Stimulated activated effector memory CD8-positive, alpha-beta T cell treated with anti-CD3 and anti-CD28 coated beads, Interleukin-12 subunit alpha, Interleukin-12 subunit beta, amount 100 ng/mL, for 72 hours (primary cell): ENCODE results near the gene WTAP.
"Not testable (repeated sequence)": the region's sequence is repeated elsewhere in the genome, so short reads cannot be mapped to it uniquely, and the experiment has no call there.

Experiments used
- ATAC-seq: fragments of 150-1000 bp; cut with Tn5 transposase; 2 replicates; pipeline ENCODE4 v1.10.0; 2021
- DNase-seq, 2 donors: peaks; one replicate each; pipeline ENCODE4 v3.0.0; 2021 to 2022; ENCODE audit warnings: low spot score in 2 of 2
- H3K27ac Mint-ChIP-seq: one replicate; pipeline ENCODE4 v1.8.0; 2022; ENCODE audit warnings: mild to moderate bottlenecking, mixed read lengths
- H3K36me3 Mint-ChIP-seq: one replicate; pipeline ENCODE4 v1.8.0; 2022; ENCODE audit warnings: mild to moderate bottlenecking, mixed read lengths
- H3K4me1 Mint-ChIP-seq: one replicate; pipeline ENCODE4 v1.8.0; 2022; ENCODE audit warnings: mixed read lengths
- H3K4me3 Mint-ChIP-seq: one replicate; pipeline ENCODE4 v1.8.0; 2022; ENCODE audit warnings: mild to moderate bottlenecking, mixed read lengths
- H3K9me3 Mint-ChIP-seq: one replicate; pipeline ENCODE4 v1.8.0; 2022; ENCODE audit warnings: mixed read lengths

WTAP gene

DNA sequence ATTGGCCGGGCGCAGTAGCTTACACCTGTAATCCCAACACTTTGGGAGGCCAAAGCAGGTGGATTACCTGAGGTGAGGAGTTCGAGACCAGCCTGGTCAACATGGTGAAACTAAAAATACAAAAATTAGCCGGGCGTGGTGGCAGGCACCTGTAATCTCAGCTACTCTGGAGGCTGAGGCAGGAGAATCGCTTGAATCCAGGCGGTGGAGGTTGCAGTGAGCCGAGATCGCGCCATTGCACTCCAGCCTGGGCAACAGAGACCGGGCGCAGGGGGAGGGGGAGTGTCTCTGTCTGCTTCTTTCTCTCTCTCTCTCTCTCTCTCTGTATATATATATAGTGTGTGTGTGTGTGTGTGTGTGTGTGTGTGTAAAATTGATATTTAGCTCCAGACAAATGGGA, 5.2 kb downstream of the WTAP start:
- not testable (repeated sequence) for ATAC-seq, DNase-seq, H3K9me3 Mint-ChIP-seq
- peaks cover 88% of the 10 kb centered on the region for H3K36me3 Mint-ChIP-seq
- H3K4me1 Mint-ChIP-seq, result peaks cover 31% of the 10 kb centered on the region
- H3K4me3 Mint-ChIP-seq, result peak overlapping the region; percentile 17
- peak overlapping the region; percentile 23 for H3K27ac Mint-ChIP-seq

GRCh38 chr6:159733395-159733794, 6.1 kb downstream of the WTAP start:
- H3K9me3 Mint-ChIP-seq, DNase-seq: not testable (repeated sequence)
- peaks cover 89% of the 10 kb centered on the region for H3K36me3 Mint-ChIP-seq
- peaks cover 39% of the 10 kb centered on the region for H3K4me1 Mint-ChIP-seq
- peak overlapping the region; percentile 17 for H3K4me3 Mint-ChIP-seq
- H3K27ac Mint-ChIP-seq, result peak overlapping the region; percentile 23
- ATAC-seq, result peak; percentile 32

- no peak overlapping the region for H3K27ac Mint-ChIP-seq
- peaks cover 90% of the 10 kb centered on the region for H3K36me3 Mint-ChIP-seq
- DNase-seq, result no peak
- no peak for ATAC-seq
- H3K9me3 Mint-ChIP-seq, result no peaks in the 10 kb centered on the region
- peaks cover 28% of the 10 kb centered on the region for H3K4me1 Mint-ChIP-seq
- no peak overlapping the region for H3K4me3 Mint-ChIP-seq
These were observed 9.6 kb downstream of the WTAP start for GRCh38 chr6:159736908-159737307.

GRCh38 chr6:159739341-159739740, 12.0 kb downstream of the WTAP start:
- no peak overlapping the region for H3K27ac Mint-ChIP-seq
- peaks cover 95% of the 10 kb centered on the region for H3K36me3 Mint-ChIP-seq
- peaks cover 14% of the 10 kb centered on the region for H3K4me1 Mint-ChIP-seq
- H3K4me3 Mint-ChIP-seq, result no peak overlapping the region
- DNase-seq, result no peak
- H3K9me3 Mint-ChIP-seq, result no peaks in the 10 kb centered on the region
- no peak for ATAC-seq

DNA sequence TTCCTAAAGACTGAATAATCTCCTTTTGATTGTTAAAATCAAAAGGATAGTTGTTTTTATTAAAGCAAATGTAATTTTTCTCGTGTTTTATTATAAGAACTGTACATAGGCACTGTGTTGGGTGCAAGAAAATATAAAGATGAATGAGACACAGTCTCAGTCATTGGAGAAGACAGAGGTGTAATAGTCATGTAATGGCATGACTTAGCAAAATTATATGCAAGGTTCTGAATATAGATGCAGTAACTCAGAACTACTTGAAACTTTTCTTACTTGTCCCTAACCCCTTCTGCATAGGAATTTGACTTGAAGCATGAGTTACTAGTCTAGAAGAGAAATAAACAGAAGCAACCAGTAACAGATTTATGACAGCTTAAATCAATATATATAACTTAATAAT, 14.9 kb downstream of the WTAP start:
- Mint-ChIP-seq H3K4me3 (no peak overlapping the region), H3K36me3 (peaks cover 100% of the 10 kb centered on the region), H3K27ac (peak overlapping the region; percentile 71), H3K4me1 (peaks cover 25% of the 10 kb centered on the region), H3K9me3 (no peaks in the 10 kb centered on the region)
- no peak for ATAC-seq
- DNase-seq, result no peak

GRCh38 chr6:159745081-159745480, 17.8 kb downstream of the WTAP start:
- Mint-ChIP-seq H3K27ac (peak overlapping the region; percentile 20), H3K9me3 (no peaks in the 10 kb centered on the region), H3K36me3 (peaks cover 100% of the 10 kb centered on the region), H3K4me3 (no peak overlapping the region), H3K4me1 (peaks cover 16% of the 10 kb centered on the region)
- no peak for ATAC-seq
- no peak for DNase-seq

DNA sequence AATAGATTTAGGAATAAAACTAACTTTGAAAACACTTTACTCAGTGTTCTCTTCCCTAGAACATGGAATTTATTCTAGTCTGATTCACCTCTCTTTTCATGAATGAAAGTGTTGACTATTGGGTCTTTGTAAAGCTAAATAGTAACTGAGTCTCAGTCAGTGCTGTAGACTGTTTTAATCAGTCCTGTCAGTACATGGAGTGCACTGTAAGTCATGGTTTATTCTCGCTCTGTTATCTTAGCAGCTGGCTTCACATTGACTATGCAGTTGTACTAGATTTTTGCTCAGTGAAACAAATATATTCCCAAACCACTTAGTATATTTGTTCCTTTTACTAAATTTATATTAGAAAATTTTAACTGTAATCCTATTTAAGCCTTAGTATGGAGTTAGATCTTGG, 19.5 kb downstream of the WTAP start:
- peaks cover 11% of the 10 kb centered on the region for H3K4me1 Mint-ChIP-seq
- peaks cover 100% of the 10 kb centered on the region for H3K36me3 Mint-ChIP-seq
- H3K4me3 Mint-ChIP-seq, result no peak overlapping the region
- no peaks in the 10 kb centered on the region for H3K9me3 Mint-ChIP-seq
- ATAC-seq (no peak), DNase-seq (no peak)
- no peak overlapping the region for H3K27ac Mint-ChIP-seq

GRCh38 chr6:159748127-159748526, 20.8 kb downstream of the WTAP start:
- H3K36me3 Mint-ChIP-seq, result peaks cover 100% of the 10 kb centered on the region
- DNase-seq, H3K9me3 Mint-ChIP-seq, ATAC-seq, H3K4me3 Mint-ChIP-seq, H3K27ac Mint-ChIP-seq: not testable (repeated sequence)
- H3K4me1 Mint-ChIP-seq, result peaks cover 11% of the 10 kb centered on the region

DNA sequence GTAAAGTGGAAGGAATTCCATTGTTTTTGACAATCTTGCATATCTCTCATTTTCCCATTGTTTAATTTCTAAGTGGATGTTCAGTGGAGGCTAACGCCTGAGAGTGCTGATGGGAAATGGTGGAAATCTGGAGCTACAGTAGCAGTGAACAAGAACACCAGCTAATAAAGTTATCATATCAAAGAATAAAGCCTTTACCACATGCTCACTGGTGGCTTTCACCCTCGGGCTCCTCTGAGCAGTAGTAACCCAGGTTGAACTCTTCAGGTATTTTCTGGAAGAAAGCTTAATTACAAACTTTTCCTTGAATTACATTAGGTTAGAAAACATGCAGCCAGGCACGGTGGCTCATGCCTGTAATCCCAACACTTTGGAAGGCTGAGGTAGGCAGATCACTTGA, 24.1 kb downstream of the WTAP start:
- H3K27ac Mint-ChIP-seq, result no peak overlapping the region
- ATAC-seq (no peak), DNase-seq (no peak)
- H3K4me1 Mint-ChIP-seq, result no peaks in the 10 kb centered on the region
- peaks cover 100% of the 10 kb centered on the region for H3K36me3 Mint-ChIP-seq
- H3K9me3 Mint-ChIP-seq, result no peaks in the 10 kb centered on the region
- no peak overlapping the region for H3K4me3 Mint-ChIP-seq

GRCh38 chr6:159753081-159753872, 26.0 kb downstream of the WTAP start:
- ATAC-seq (no peak), DNase-seq (no peak)
- H3K27ac Mint-ChIP-seq, result peak overlapping the region; percentile 60
- no peaks in the 10 kb centered on the region for H3K9me3 Mint-ChIP-seq
- H3K36me3 Mint-ChIP-seq, result peaks cover 100% of the 10 kb centered on the region
- no peaks in the 10 kb centered on the region for H3K4me1 Mint-ChIP-seq
- no peak overlapping the region for H3K4me3 Mint-ChIP-seq

DNA sequence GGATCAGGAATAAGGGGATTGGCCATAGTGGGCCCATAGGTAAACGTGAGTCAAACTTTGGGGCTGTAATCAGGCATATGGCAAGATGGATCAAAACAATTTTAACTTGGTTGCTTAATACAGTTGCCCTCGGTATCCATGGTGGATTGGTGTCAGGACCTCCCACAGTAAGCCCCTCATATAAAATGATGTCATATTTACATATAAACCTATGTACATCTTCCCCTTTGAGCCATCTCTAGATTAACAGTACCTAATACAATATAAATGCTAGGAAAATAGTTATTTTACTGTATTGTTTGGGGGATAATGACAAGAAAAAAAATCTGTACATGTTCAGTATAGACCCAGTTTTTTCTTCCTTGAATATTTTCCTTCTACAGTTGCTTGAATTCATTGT, 27.1 kb downstream of the WTAP start:
- no peak overlapping the region for H3K4me3 Mint-ChIP-seq
- H3K4me1 Mint-ChIP-seq, result peaks cover 5% of the 10 kb centered on the region
- H3K27ac Mint-ChIP-seq, result no peak overlapping the region
- H3K9me3 Mint-ChIP-seq, result no peaks in the 10 kb centered on the region
- peaks cover 97% of the 10 kb centered on the region for H3K36me3 Mint-ChIP-seq
- DNase-seq, result no peak
- no peak for ATAC-seq

DNA sequence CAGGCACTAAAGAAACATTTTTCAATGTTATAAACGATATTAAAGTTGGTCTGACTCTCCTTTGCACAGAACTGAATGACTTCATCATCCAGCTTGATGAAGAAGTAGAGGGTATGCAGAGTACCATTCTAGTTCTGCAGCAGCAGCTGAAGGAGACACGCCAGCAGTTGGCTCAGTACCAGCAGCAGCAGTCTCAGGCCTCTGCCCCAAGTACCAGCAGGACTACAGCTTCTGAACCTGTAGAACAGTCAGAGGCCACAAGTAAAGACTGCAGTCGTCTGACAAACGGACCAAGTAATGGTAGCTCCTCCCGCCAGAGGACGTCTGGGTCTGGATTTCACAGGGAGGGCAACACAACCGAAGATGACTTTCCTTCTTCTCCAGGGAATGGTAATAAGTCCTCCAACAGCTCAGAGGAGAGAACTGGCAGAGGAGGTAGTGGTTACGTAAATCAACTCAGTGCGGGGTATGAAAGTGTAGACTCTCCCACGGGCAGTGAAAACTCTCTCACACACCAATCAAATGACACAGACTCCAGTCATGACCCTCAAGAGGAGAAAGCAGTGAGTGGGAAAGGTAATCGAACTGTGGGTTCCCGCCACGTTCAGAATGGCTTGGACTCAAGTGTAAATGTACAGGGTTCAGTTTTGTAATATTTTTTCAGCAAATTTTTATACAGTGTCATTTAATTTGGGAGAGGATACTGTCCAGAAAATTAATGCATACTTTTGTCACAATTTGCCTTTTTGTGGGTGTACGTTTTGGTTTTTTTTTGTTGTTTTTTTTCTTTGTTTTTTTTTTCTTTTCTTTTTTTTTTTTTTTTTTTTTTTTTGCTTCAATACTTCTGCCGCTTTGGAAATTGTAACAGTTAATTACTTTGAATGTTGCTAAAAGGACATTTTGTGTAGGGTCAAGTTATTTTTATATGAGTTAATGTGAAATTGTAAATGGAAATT, 27.9 kb downstream of the WTAP start:
- Mint-ChIP-seq H3K4me3 (no peak overlapping the region), H3K4me1 (peaks cover 11% of the 10 kb centered on the region), H3K9me3 (no peaks in the 10 kb centered on the region), H3K27ac (peak overlapping the region; percentile 54), H3K36me3 (peaks cover 97% of the 10 kb centered on the region)
- DNase-seq, result no peak
- no peak for ATAC-seq

GRCh38 chr6:159756508-159756907, 29.2 kb downstream of the WTAP start:
- ATAC-seq, result no peak
- DNase-seq, result no peak
- Mint-ChIP-seq H3K27ac (no peak overlapping the region), H3K4me1 (peaks cover 24% of the 10 kb centered on the region), H3K36me3 (peaks cover 88% of the 10 kb centered on the region), H3K9me3 (no peaks in the 10 kb centered on the region), H3K4me3 (no peak overlapping the region)

- Mint-ChIP-seq H3K36me3 (peaks cover 88% of the 10 kb centered on the region), H3K4me3 (no peak overlapping the region), H3K27ac (peak overlapping the region; percentile 8), H3K9me3 (no peaks in the 10 kb centered on the region), H3K4me1 (peaks cover 30% of the 10 kb centered on the region)
- no peak for DNase-seq
- ATAC-seq, result no peak
These were observed 31.0 kb downstream of the WTAP start for GRCh38 chr6:159758031-159759001.

GRCh38 chr6:159759645-159760044, 32.3 kb downstream of the WTAP start:
- H3K9me3 Mint-ChIP-seq, result no peaks in the 10 kb centered on the region
- H3K4me3 Mint-ChIP-seq, result no peak overlapping the region
- DNase-seq (no peak), ATAC-seq (no peak)
- H3K4me1 Mint-ChIP-seq, result peaks cover 30% of the 10 kb centered on the region
- peaks cover 88% of the 10 kb centered on the region for H3K36me3 Mint-ChIP-seq
- no peak overlapping the region for H3K27ac Mint-ChIP-seq
